GM12878 (cell line): ENCODE measurements around the gene TECTA. TPM values are rescaled to one million over a fixed set of nuclear protein-coding genes. Genes with fewer than 3 reads are reported as not detected.

Experiments
- ATAC-seq: fragments of 200-7000 bp; cut with Tn5 transposase; 3 replicates; pipeline ENCODE4 v1.9.1; 2020; ENCODE audit warnings: mild to moderate bottlenecking, moderate library complexity
- BruUV-seq: library from RNA; stranded (reverse); fragments of 400-500 nt; replicated peaks from 2 replicates; lab custom pipeline; 2021; lab: Mats Ljungman, UMichigan
- CTCF ChIA-PET: fragments of 300-600 bp; sonication (Branson Sonifier 250); formaldehyde crosslinking; extraction: SDS; loops from one replicate; lab custom pipeline; 2021; ENCODE audit warnings: inconsistent platforms; lab: Yijun Ruan, JAX
- POLR2A ChIA-PET: fragments of 350-600 bp; formaldehyde crosslinking; extraction: SDS; loops from one replicate; lab custom pipeline; 2021; ENCODE audit warnings: inconsistent platforms; lab: Charles Lee
- RAD21 ChIA-PET: fragments of 300-600 bp; sonication (Branson Sonifier 250); formaldehyde crosslinking; loops from one replicate; lab custom pipeline; 2023; ENCODE audit warnings: antibody characterized with exemption; ENCODE audit not compliant: unreplicated experiment; lab: Charles Lee
- SMC1A ChIA-PET: fragments of 300-600 bp; sonication (Branson Sonifier 250); formaldehyde crosslinking; loops from one replicate; lab custom pipeline; 2023; ENCODE audit not compliant: unreplicated experiment, uncharacterized antibody; lab: Charles Lee
- DNase-seq: peaks from one replicate; pipeline ENCODE4 v3.0.0-alpha.2; 2011; ENCODE audit warnings: low read depth, low spot score
- FAIRE-seq: peaks from 3 replicates; lab custom pipeline; 2011; peaks lifted over from hg19 to GRCh38; lab: Jason Lieb, UNC
- H2AFZ ChIP-seq: 2 replicates; pipeline ENCODE4 v1.6.0; 2011; ENCODE audit warnings: low read depth, low read length, control low read depth; ENCODE audit not compliant: control insufficient read depth
- H3K27ac ChIP-seq: 2 replicates; pipeline ENCODE4 v1.5.1; 2011; ENCODE audit warnings: control low read depth; ENCODE audit not compliant: control insufficient read depth, insufficient read depth
- H3K27me3 ChIP-seq, 2 experiments: replicated peaks in 1 of 2; 2 replicates each; pipeline versions ENCODE4 v1.6.0 to v1.6.1; 2011; ENCODE audit warnings: low read length in 1 of 2; ENCODE audit not compliant: control insufficient read depth in 2 of 2, insufficient read depth in 2 of 2
- H3K36me3 ChIP-seq, 2 experiments: 2 replicates each; pipeline ENCODE4 v1.5.1; 2011; ENCODE audit warnings: low read length in 1 of 2; ENCODE audit not compliant: control insufficient read depth in 2 of 2, insufficient read depth in 2 of 2
- H3K4me1 ChIP-seq: 2 replicates; pipeline ENCODE4 v1.6.1; 2011; ENCODE audit warnings: mild to moderate bottlenecking, low read length, moderate library complexity, mixed read lengths; ENCODE audit not compliant: control insufficient read depth, insufficient read depth
- H3K4me2 ChIP-seq: 2 replicates; pipeline ENCODE4 v1.6.0; 2011; ENCODE audit warnings: control low read depth; ENCODE audit not compliant: control insufficient read depth, insufficient read depth
- H3K4me3 ChIP-seq: fragments of 200-600 bp; sonication (generic); 2 replicates; pipeline ENCODE4 v1.5.1; 2016
- H3K79me2 ChIP-seq: 2 replicates; pipeline ENCODE4 v1.6.0; 2011; ENCODE audit warnings: low read length; ENCODE audit not compliant: control insufficient read depth, insufficient read depth
- H3K9ac ChIP-seq: 2 replicates; pipeline ENCODE4 v1.8.0; 2011; ENCODE audit warnings: low read length, control low read depth, mixed read lengths; ENCODE audit not compliant: control insufficient read depth, insufficient read depth
- H3K9me3 ChIP-seq: replicated peaks from 3 replicates; pipeline ENCODE4 v1.5.1; 2011; ENCODE audit warnings: mild to moderate bottlenecking, low read length; ENCODE audit not compliant: control insufficient read depth, insufficient read depth
- H4K20me1 ChIP-seq: 2 replicates; pipeline ENCODE4 v1.6.0; 2011; ENCODE audit not compliant: control insufficient read depth, insufficient read depth
- BCL3 ChIP-seq: IDR thresholded peaks from 2 replicates; pipeline ENCODE4 v1.6.1; 2011; ENCODE audit warnings: borderline replicate concordance, low read depth, mild to moderate bottlenecking, moderate library complexity, low read length; ENCODE audit not compliant: insufficient read depth, poor library complexity, severe bottlenecking
- CBFB ChIP-seq: IDR thresholded peaks from 2 replicates; pipeline ENCODE4 v1.6.1; 2016; ENCODE audit warnings: antibody characterized with exemption, low read depth
- CHD4 ChIP-seq: fragments of 200-600 bp; sonication (generic); IDR thresholded peaks from 2 replicates; pipeline ENCODE4 v1.6.1; 2016; ENCODE audit warnings: mild to moderate bottlenecking
- EP300 ChIP-seq, 2 experiments: fragments of 150-350 bp in 1 of 2; IDR thresholded peaks; 2 replicates each; pipeline ENCODE4 v1.6.1; 2011 to 2012; ENCODE audit warnings: low read depth in 2 of 2, low read length in 2 of 2, borderline replicate concordance in 1 of 2, improper control_type of control experiment in 1 of 2, inconsistent platforms in 1 of 2; ENCODE audit not compliant: control insufficient read depth in 1 of 2
- JUNB ChIP-seq: IDR thresholded peaks from 2 replicates; pipeline ENCODE4 v1.6.1; 2016; ENCODE audit warnings: antibody characterized with exemption, mild to moderate bottlenecking
- MYB ChIP-seq: fragments of 150-350 bp; IDR thresholded peaks from 2 replicates; pipeline ENCODE4 v1.6.1; 2014; ENCODE audit warnings: mild to moderate bottlenecking, low read depth, low read length, borderline replicate concordance
- NFIC ChIP-seq: IDR thresholded peaks from 2 replicates; pipeline ENCODE4 v1.6.1; 2012; ENCODE audit warnings: low read depth, mild to moderate bottlenecking, inconsistent platforms, low read length, moderate library complexity
- NFXL1 ChIP-seq: fragments of 450-650 bp; IDR thresholded peaks from 2 replicates; pipeline ENCODE4 v1.6.1; 2017; ENCODE audit warnings: antibody characterized with exemption, mild to moderate bottlenecking, borderline replicate concordance
- NRF1 ChIP-seq: conservative IDR thresholded peaks from 2 replicates; pipeline ENCODE4 v1.6.1; 2011; ENCODE audit warnings: mild to moderate bottlenecking, low read depth, low read length, improper control_type of control experiment
- RB1 ChIP-seq: fragments of 450-650 bp; formaldehyde crosslinking; IDR thresholded peaks from 2 replicates; pipeline ENCODE4 v1.6.1; 2017; ENCODE audit warnings: mild to moderate bottlenecking, borderline replicate concordance
- RUNX3 ChIP-seq: IDR thresholded peaks from 2 replicates; pipeline ENCODE4 v1.6.1; 2012; ENCODE audit warnings: low read length, inconsistent platforms
- TAF1 ChIP-seq: IDR thresholded peaks from 2 replicates; pipeline ENCODE4 v1.6.1; 2011; ENCODE audit warnings: mild to moderate bottlenecking, low read depth, low read length, borderline replicate concordance
- ZBTB33 ChIP-seq: fragments of 450-650 bp; IDR thresholded peaks from 2 replicates; pipeline ENCODE4 v1.6.1; 2017; ENCODE audit warnings: mild to moderate bottlenecking
- WGBS: methylation state at CpG from one replicate; pipeline ENCODE4 v1.1.6; 2016; ENCODE audit warnings: low lambda C conversion rate; ENCODE audit not compliant: insufficient replicate concordance, insufficient coverage; ENCODE audit errors: missing lambda C conversion rate; 5-methylcytosine and 5-hydroxymethylcytosine counted together
- in situ Hi-C: fragments of 300-500 bp; cut with MboI; formaldehyde crosslinking; loops from 9 replicates; pipeline ENCODE4 v1.14.3; 2018; ENCODE audit warnings: mixed read lengths
- intact Hi-C: fragments of 100-400 bp; cut with micrococcal nuclease; formaldehyde crosslinking; loops from one replicate; pipeline ENCODE4 v1.14.2; 2022; ENCODE audit not compliant: unreplicated experiment
- polyA plus RNA-seq, 11 experiments: library from polyadenylated mRNA; depleted of rRNA in 4 of 11; unstranded in 6 of 11; stranded (reverse) in 5 of 11; fragments of >200 nt; fragmentation: Nextera tagmentation in 4 of 11; fragmentation: Illumina TruSeq in 1 of 11; extraction: Ambion mirVana in 4 of 11; extraction: Trizol in 1 of 11; gene quantifications; 1 replicate in 1 of 11; 2 replicates in 10 of 11; pipeline versions ENCODE4 v1.2.1 to v1.2.3, GENCODE V29; 2011 to 2016; ENCODE audit warnings: inconsistent platforms in 2 of 11, missing spikeins in 2 of 11, low read depth in 1 of 11
- total RNA-seq, 4 experiments: library from RNA; depleted of rRNA in 3 of 4; stranded (reverse); fragments of >200 nt in 3 of 4; fragmentation: Illumina TruSeq in 1 of 4; extraction: Trizol in 1 of 4; gene quantifications; 2 replicates each; pipeline versions ENCODE4 v1.2.1 to v1.2.3, GENCODE V29; 2013 to 2021
- TF ChIP-seq, protein P1 (sequence below): fragments of 450-650 bp; IDR thresholded peaks from 2 replicates; pipeline ENCODE4 v1.6.1; 2017; ENCODE audit warnings: antibody characterized with exemption, mild to moderate bottlenecking, moderate library complexity

Gene TECTA
- total and polyA plus RNA-seq, 10 of the 15 experiments (the other 5 are each of a cell fraction or from before 2014, with no cell fraction given) = under 0.01 to 0.14 (median 0.05) TPM; not detected in 1

- no peak for TF ChIP-seq CHD4
- TF ChIP-seq, all 136 proteins: peak for 0
Measured at GRCh38 chr11:121055076-121055475, 46.0 kb upstream of the TECTA start (continued).

DNA sequence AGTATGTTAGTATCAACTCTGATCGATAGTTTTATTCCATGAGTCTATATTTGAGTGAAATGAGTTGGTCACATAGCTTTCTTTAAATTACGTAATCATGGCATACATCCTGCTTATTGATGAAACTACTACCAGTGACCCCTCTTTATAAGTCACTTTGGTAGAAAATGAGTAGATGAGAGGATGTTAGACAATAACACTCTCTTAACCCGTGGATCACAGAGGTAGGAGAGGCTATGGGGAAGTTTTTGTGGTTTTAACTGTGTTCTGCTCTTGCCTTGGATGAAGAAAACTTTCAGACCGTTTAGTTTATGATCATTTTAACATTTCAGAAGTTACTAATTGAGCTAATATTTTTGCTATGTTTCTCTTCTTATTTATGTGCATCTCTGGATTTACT lies 43.1 kb upstream of the TECTA start:
- WGBS = 27% methylated on average over 4 of the region's 4 CpGs

More for the DNA sequence above, 43.1 kb upstream of the TECTA start:
- intact Hi-C loops = no loop called here
- Histone ChIP-seq H3K36me3 (peaks cover 0 to 9% of the 10 kb centered on the region in 2 experiments; a peak in 3 of 4 replicates), H4K20me1 (no peaks in the 10 kb centered on the region), H3K4me2 (no peak overlapping the region), H2AFZ (no peak overlapping the region), H3K9ac (no peak overlapping the region), H3K9me3 (no peaks in the 10 kb centered on the region), H3K79me2 (no peaks in the 10 kb centered on the region), H3K27ac (no peak overlapping the region), H3K27me3 (no peaks in the 10 kb centered on the region), H3K4me1 (peaks cover 21% of the 10 kb centered on the region), H3K4me3 (no peak overlapping the region)
- no TSS peak for BruUV-seq
- ATAC-seq (peak; percentile 41; the same call in 2 of the 3 replicates), DNase-seq (no peak), FAIRE-seq (no peak)
- ChIA-PET SMC1A (interaction anchor here (1.4 to 1.6 kb wide), 3 partner anchors 9 to 149 kb away, joined by 5 to 6 read pairs (median 5); no protein-coding TSS in a partner anchor), POLR2A (interaction anchor here (1.5 kb wide), 1 partner anchor 33 kb away, joined by 3 read pairs; no protein-coding TSS in a partner anchor), RAD21 (interaction anchor here (1.4 kb wide), 1 partner anchor 48 kb away, joined by 3 read pairs; no protein-coding TSS in a partner anchor), CTCF (interaction anchor here (1.6 to 2.0 kb wide), 4 partner anchors 9 to 372 kb away, joined by 3 to 8 read pairs (median 4); no protein-coding TSS in a partner anchor)
- in situ Hi-C loops = no loop called here
- TF ChIP-seq TAF1 (no peak), NFIC (peak; percentile 43; the same call in 1 of the 2 replicates), EP300 (IDR thresholded peaks at IDR 0.05; ENCODE audit: borderline replicate concordance in 1 of 2, control insufficient read depth in 1 of 2, low read depth in 2 of 2, low read length in 2 of 2) (0 out of 4 replicates have a peak, but pooled peaks of 1 of the 2 experiments have one; percentile 29), NRF1 (no peak), JUNB (peak; percentile 29; the same call in 1 of the 2 replicates), ZBTB33 (no peak), RUNX3 (peak; percentile 71), BCL3 (no peak), MYB (no peak), RB1 (no peak), NFXL1 (no peak), CBFB (no peak)
- TF ChIP-seq, protein P1, sequence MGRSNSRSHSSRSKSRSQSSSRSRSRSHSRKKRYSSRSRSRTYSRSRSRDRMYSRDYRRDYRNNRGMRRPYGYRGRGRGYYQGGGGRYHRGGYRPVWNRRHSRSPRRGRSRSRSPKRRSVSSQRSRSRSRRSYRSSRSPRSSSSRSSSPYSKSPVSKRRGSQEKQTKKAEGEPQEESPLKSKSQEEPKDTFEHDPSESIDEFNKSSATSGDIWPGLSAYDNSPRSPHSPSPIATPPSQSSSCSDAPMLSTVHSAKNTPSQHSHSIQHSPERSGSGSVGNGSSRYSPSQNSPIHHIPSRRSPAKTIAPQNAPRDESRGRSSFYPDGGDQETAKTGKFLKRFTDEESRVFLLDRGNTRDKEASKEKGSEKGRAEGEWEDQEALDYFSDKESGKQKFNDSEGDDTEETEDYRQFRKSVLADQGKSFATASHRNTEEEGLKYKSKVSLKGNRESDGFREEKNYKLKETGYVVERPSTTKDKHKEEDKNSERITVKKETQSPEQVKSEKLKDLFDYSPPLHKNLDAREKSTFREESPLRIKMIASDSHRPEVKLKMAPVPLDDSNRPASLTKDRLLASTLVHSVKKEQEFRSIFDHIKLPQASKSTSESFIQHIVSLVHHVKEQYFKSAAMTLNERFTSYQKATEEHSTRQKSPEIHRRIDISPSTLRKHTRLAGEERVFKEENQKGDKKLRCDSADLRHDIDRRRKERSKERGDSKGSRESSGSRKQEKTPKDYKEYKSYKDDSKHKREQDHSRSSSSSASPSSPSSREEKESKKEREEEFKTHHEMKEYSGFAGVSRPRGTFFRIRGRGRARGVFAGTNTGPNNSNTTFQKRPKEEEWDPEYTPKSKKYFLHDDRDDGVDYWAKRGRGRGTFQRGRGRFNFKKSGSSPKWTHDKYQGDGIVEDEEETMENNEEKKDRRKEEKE = no peak
